Kidney (tissue), 14 donors: ENCODE results near the gene EXOC2. TPM values are rescaled to one million over a fixed set of nuclear protein-coding genes. Genes with fewer than 3 reads are reported as not detected.

Experiments
- DNase-seq, 5 donors: peaks; one replicate each; pipeline ENCODE4 v3.0.0-alpha.2; 2013 to 2020
- FAIRE-seq: peaks from 2 replicates; lab custom pipeline; 2012; peaks lifted over from hg19 to GRCh38; lab: Jason Lieb, UNC
- H3K27ac ChIP-seq, 2 donors: one replicate each; pipeline ENCODE4 v1.7.0; 2013; ENCODE audit warnings: low read depth in 2 of 2, low read length in 2 of 2, inconsistent platforms in 1 of 2
- H3K27me3 ChIP-seq: one replicate; pipeline ENCODE4 v1.7.1; 2013; ENCODE audit warnings: low read length, inconsistent platforms; ENCODE audit not compliant: control insufficient read depth, insufficient read depth
- H3K36me3 ChIP-seq, 3 donors: one replicate each; pipeline versions ENCODE4 v1.7.0 to v1.7.1; 2013; ENCODE audit warnings: low read length in 3 of 3, control low read depth in 1 of 3, inconsistent platforms in 1 of 3; ENCODE audit not compliant: insufficient read depth in 3 of 3, control insufficient read depth in 2 of 3
- H3K4me1 ChIP-seq, 3 donors: one replicate each; pipeline versions ENCODE4 v1.7.0 to v1.7.1; 2013; ENCODE audit warnings: low read length in 3 of 3, inconsistent platforms in 1 of 3, low read depth in 1 of 3; ENCODE audit not compliant: control insufficient read depth in 2 of 3, insufficient read depth in 2 of 3
- H3K4me3 ChIP-seq, 3 donors: one replicate each; pipeline versions ENCODE4 v1.7.0 to v1.8.1; 2013; ENCODE audit warnings: low read length in 3 of 3, control low read depth in 1 of 3, inconsistent platforms in 1 of 3
- H3K9ac ChIP-seq, 3 donors: one replicate each; pipeline versions ENCODE4 v1.7.0 to v1.7.1; 2013; ENCODE audit warnings: low read length in 3 of 3, control low read depth in 1 of 3, inconsistent platforms in 1 of 3
- H3K9me3 ChIP-seq, 3 donors: one replicate each; pipeline versions ENCODE4 v1.7.0 to v1.7.1; 2013; ENCODE audit warnings: low read length in 3 of 3, control low read depth in 1 of 3, inconsistent platforms in 1 of 3; ENCODE audit not compliant: control insufficient read depth in 2 of 3, insufficient read depth in 1 of 3
- intact Hi-C: fragments of 100-400 bp; cut with DNase I; formaldehyde crosslinking; loops from one replicate; pipeline ENCODE4 v1.11.1; 2022
- polyA plus RNA-seq: library from polyadenylated mRNA; stranded (reverse); fragments of 350-450 nt; fragmentation: Illumina TruSeq; extraction: RNeasy Lipid Tissue Mini Kit (QIAGEN cat#74804); gene quantifications from one replicate; pipeline ENCODE4 v1.2.3, GENCODE V29; 2014; ENCODE audit warnings: low read depth, low replicate concordance; ENCODE audit not compliant: insufficient read depth
- total RNA-seq: library from RNA; stranded (reverse); fragmentation: NEBNext Ultra II Directional; extraction: Animal tissue kit (Norgen Biotek cat#: 25700); gene quantifications from one replicate; pipeline ENCODE4 v1.2.1, GENCODE V29; 2021
- TF ChIP-seq, protein P1 (sequence below): IDR thresholded peaks from 3 replicates; pipeline ENCODE4 v1.5.1; 2012; ENCODE audit warnings: mild to moderate bottlenecking, moderate library complexity, borderline replicate concordance; ENCODE audit not compliant: insufficient read depth; ENCODE audit errors: extremely low read depth
- donor health status: control.
- donor health status: control.
- donor health status: control.
- donor health status: control.
- donor health status: control.
- donor health status: DM: yes; HTN: yes; CAD: no.
- donor health status: Normal renal cell carcinoma (clear cell type).

Gene EXOC2
- total and polyA plus RNA-seq, 2 donors from 2014 or later = 8.6 to 21.7 TPM

DNA sequence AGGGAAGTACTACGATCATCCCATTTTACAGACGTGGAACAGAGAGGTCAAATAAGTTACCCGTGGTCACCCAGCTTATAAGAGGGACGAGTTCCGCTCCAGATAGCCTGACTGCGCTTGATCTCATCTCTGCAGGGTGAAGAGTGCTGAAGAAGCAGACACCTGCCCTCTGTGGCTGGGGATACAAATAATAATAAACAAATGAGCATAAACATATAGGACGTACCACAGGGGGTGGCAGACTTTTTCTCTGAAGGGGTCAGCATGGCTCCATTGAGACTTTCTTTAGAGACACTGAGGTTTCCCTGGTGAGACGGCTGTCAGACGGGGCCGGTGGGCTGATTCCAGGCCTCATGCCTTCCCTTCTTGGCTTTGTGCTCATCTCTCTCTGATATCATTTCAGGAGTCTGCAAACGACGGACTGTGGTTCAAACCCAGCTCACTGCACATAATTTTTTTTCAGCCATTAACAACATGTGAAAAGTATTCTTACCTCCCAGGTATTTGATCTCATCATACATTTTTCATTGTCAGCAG lies 254.2 kb downstream of the EXOC2 start:
- FAIRE-seq (no peak), DNase-seq (no peak)
- no peaks in the 10 kb centered on the region for H3K36me3 ChIP-seq
- no peaks in the 10 kb centered on the region for H3K4me1 ChIP-seq
- TF ChIP-seq, protein P1, sequence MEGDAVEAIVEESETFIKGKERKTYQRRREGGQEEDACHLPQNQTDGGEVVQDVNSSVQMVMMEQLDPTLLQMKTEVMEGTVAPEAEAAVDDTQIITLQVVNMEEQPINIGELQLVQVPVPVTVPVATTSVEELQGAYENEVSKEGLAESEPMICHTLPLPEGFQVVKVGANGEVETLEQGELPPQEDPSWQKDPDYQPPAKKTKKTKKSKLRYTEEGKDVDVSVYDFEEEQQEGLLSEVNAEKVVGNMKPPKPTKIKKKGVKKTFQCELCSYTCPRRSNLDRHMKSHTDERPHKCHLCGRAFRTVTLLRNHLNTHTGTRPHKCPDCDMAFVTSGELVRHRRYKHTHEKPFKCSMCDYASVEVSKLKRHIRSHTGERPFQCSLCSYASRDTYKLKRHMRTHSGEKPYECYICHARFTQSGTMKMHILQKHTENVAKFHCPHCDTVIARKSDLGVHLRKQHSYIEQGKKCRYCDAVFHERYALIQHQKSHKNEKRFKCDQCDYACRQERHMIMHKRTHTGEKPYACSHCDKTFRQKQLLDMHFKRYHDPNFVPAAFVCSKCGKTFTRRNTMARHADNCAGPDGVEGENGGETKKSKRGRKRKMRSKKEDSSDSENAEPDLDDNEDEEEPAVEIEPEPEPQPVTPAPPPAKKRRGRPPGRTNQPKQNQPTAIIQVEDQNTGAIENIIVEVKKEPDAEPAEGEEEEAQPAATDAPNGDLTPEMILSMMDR = no peak
- no peaks in the 10 kb centered on the region for H3K27me3 ChIP-seq
- intact Hi-C loops = no loop called here
- H3K9ac ChIP-seq = no peak overlapping the region
- H3K27ac ChIP-seq = no peak overlapping the region
- H3K4me3 ChIP-seq = no peak overlapping the region
- no peaks in the 10 kb centered on the region for H3K9me3 ChIP-seq

DNA sequence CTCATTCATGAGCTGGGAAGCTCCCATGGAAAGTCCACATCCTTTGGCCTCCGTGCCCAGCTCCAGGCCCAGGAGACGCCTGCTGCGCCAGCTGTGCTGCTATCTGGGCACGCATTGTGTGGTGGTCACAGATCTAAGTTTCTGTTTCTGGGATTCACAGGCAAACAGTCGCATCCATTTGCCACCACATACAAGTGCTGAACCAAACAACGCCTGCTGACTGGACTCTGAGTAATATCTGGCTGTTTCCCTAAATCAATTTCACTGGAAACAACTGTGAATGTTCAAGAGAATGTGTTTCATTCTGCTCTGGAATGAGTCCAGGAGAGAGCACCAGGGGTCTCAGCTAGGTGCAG lies 255.9 kb downstream of the EXOC2 start:
- H3K27ac ChIP-seq = no peak overlapping the region
- no peak overlapping the region for H3K4me3 ChIP-seq
- no peak for DNase-seq
- no peak overlapping the region for H3K9ac ChIP-seq
- intact Hi-C loops = no loop called here
- TF ChIP-seq, protein P1 = no peak
- H3K4me1 ChIP-seq = no peaks in the 10 kb centered on the region
- FAIRE-seq = no peak
- H3K9me3 ChIP-seq = no peaks in the 10 kb centered on the region
- no peaks in the 10 kb centered on the region for H3K36me3 ChIP-seq
- no peaks in the 10 kb centered on the region for H3K27me3 ChIP-seq

DNA sequence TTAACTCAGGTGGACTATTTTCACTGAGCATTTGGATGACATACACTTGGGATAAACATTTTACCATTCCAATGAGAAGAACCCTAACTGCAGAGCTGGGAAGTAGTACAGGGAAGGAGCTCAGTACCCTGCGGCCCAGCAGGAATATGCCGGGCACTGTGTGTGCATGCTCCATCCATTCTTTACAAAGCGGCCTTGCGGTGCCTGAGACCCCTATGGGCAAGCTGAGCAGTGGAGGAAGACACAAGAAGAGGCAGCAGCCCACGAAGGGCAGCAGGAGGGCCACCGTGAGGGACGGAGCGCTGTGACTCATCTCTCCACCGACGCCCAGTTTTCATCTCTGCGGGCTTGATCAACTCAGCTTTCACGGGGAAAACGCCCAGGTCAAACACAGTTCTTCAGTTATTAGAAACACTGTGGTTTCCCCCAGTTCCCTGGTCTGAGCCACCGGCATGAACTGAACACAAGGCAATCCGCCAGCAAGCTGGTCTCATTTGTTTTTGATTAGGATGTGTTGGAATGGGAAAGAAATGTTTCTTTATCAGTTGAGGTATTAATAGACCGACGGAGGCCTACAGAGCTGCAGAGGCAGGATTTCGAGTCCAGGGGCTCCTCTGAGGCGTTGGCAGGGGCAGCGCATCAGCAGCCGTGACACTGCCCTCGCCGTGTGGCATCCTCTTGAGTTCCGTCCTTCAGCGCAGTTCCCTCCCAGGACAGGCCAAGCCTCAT lies 256.5 kb downstream of the EXOC2 start:
- Histone ChIP-seq H3K4me3 (no peak overlapping the region), H3K4me1 (no peaks in the 10 kb centered on the region), H3K27ac (no peak overlapping the region), H3K36me3 (no peaks in the 10 kb centered on the region), H3K9me3 (no peaks in the 10 kb centered on the region), H3K9ac (no peak overlapping the region), H3K27me3 (no peaks in the 10 kb centered on the region)
- TF ChIP-seq, protein P1 = no peak
- intact Hi-C loops = no loop called here
- FAIRE-seq (no peak), DNase-seq (peak in 1 of 5 donors; percentile 50)
